GM19463 (cell line): ENCODE results near the gene RNF181.
A peak's percentile ranks its signal among the peaks of the same experiment; 100 is the strongest.
"Not testable (repeated sequence)": the region's sequence is repeated elsewhere in the genome, so short reads cannot be mapped to it uniquely, and the experiment has no call there.

Experiments
- ATAC-seq: cut with Tn5 transposase; IDR thresholded peaks from one replicate; pipeline ENCODE4 v1.9.1; 2021; ENCODE audit warnings: mild to moderate bottlenecking, moderate library complexity; ENCODE audit not compliant: unreplicated experiment

Gene RNF181

GRCh38 chr2:85594715-85595300 is 737 bp upstream of the RNF181 start:
- no peak for ATAC-seq

- no peak for ATAC-seq
These were observed 435 bp downstream of the RNF181 start for GRCh38 chr2:85596026-85596333.

GRCh38 chr2:85596486-85597143 is 1.1 kb downstream of the RNF181 start:
- no peak for ATAC-seq

GRCh38 chr2:85597241-85597640 is 1.7 kb downstream of the RNF181 start:
- ATAC-seq = no peak

- no peak for ATAC-seq
These were observed 3.2 kb downstream of the RNF181 start for GRCh38 chr2:85598594-85599340.

- no peak for ATAC-seq
These were observed 4.1 kb downstream of the RNF181 start for GRCh38 chr2:85599468-85600234.

GRCh38 chr2:85600235-85600575 is 4.7 kb downstream of the RNF181 start:
- no peak for ATAC-seq

GRCh38 chr2:85600951-85601770 is 5.6 kb downstream of the RNF181 start:
- no peak for ATAC-seq

- ATAC-seq = peak; percentile 31
These were observed 6.4 kb downstream of the RNF181 start for GRCh38 chr2:85601771-85602475.

GRCh38 chr2:85602476-85603234 is 7.1 kb downstream of the RNF181 start, which contains the start of gene TMEM150A:
Gene TMEM150A, minus strand, starts transcription at chr2:85602698. Its CDS starts 750 bp downstream, at chr2:85601948.
- peak; percentile 97 for ATAC-seq

GRCh38 chr2:85604133-85604444 is 8.5 kb downstream of the RNF181 start:
- not testable (repeated sequence) for ATAC-seq

GRCh38 chr2:85604568-85605339 is 9.2 kb downstream of the RNF181 start:
- no peak for ATAC-seq

- no peak for ATAC-seq
These were observed 10.0 kb downstream of the RNF181 start for GRCh38 chr2:85605406-85606115.

- no peak for ATAC-seq
These were observed 10.5 kb downstream of the RNF181 start for GRCh38 chr2:85606116-85606455.

GRCh38 chr2:85607268-85608215 is 12.0 kb downstream of the RNF181 start:
- no peak for ATAC-seq

- ATAC-seq = no peak
These were observed 15.7 kb downstream of the RNF181 start for GRCh38 chr2:85611217-85611704.
